SU-DHL-6 (cell line): Measurements from ENCODE around the gene ARHGEF4.

ENCODE experiments used
- H2AFZ ChIP-seq: fragments of 200-600 bp; sonication (generic); 2 replicates; pipeline ENCODE4 v1.6.1; 2014; ENCODE audit warnings: low read depth, mild to moderate bottlenecking, moderate library complexity, mixed read lengths, antibody characterized with exemption, low read length; ENCODE audit not compliant: severe bottlenecking
- H3F3A ChIP-seq: fragments of 200-600 bp; shearing (Covaris generic); 2 replicates; pipeline ENCODE4 v1.6.0; 2016; ENCODE audit warnings: antibody characterized with exemption, mild to moderate bottlenecking; ENCODE audit not compliant: insufficient read depth
- H3K27ac ChIP-seq: fragments of 200-600 bp; sonication (generic); 2 replicates; pipeline ENCODE4 v1.5.1; 2016; ENCODE audit warnings: low read depth, mild to moderate bottlenecking, low read length, moderate library complexity, mixed read lengths
- H3K27me3 ChIP-seq: fragments of 200-600 bp; sonication (generic), shearing (Covaris generic); 2 replicates; pipeline ENCODE4 v1.6.0; 2014; ENCODE audit warnings: mild to moderate bottlenecking, low read length
- H3K36me3 ChIP-seq: fragments of 200-600 bp; sonication (generic); 2 replicates; pipeline ENCODE4 v1.6.1; 2014; ENCODE audit warnings: mild to moderate bottlenecking, low read length, mixed read lengths
- H3K4me2 ChIP-seq: fragments of 300-600, 200-600 bp; shearing (Covaris generic), sonication (generic); 2 replicates; pipeline ENCODE4 v1.6.0; 2014; ENCODE audit warnings: low read length, low read depth, mild to moderate bottlenecking; ENCODE audit not compliant: poor library complexity, severe bottlenecking
- H3K4me3 ChIP-seq: fragments of 200-600 bp; sonication (generic); 2 replicates; pipeline ENCODE4 v1.5.1; 2014; ENCODE audit warnings: antibody characterized with exemption, low read length, mild to moderate bottlenecking, mixed read lengths; ENCODE audit not compliant: insufficient read depth, poor library complexity, severe bottlenecking
- H3K79me2 ChIP-seq: fragments of 200-600 bp; sonication (generic); 2 replicates; pipeline ENCODE4 v1.6.1; 2014; ENCODE audit warnings: mild to moderate bottlenecking, low read length, moderate library complexity; ENCODE audit not compliant: insufficient read depth
- H3K9ac ChIP-seq: fragments of 200-600 bp; sonication (generic); 2 replicates; pipeline ENCODE4 v1.7.0; 2014; ENCODE audit warnings: mild to moderate bottlenecking, low read length
- H3K9me2 ChIP-seq: fragments of 200-600 bp; sonication (generic); replicated peaks from 2 replicates; pipeline ENCODE4 v1.6.1; 2014; ENCODE audit warnings: low read length; ENCODE audit not compliant: insufficient read depth
- H3K9me3 ChIP-seq: fragments of 200-600 bp; sonication (generic); 2 replicates; pipeline ENCODE4 v1.6.1; 2014; ENCODE audit warnings: low read length, mixed read lengths; ENCODE audit not compliant: insufficient read depth
- H4K20me1 ChIP-seq: fragments of 200-600 bp; sonication (generic); 2 replicates; pipeline ENCODE4 v1.6.1; 2014; ENCODE audit warnings: low read depth, mild to moderate bottlenecking, antibody characterized with exemption, low read length, moderate library complexity, mixed read lengths
- EZH2phosphoT487 ChIP-seq: fragments of 200-600 bp; sonication (generic), shearing (Covaris generic); conservative IDR thresholded peaks from 2 replicates; pipeline ENCODE4 v1.6.1; 2018; ENCODE audit warnings: mild to moderate bottlenecking, antibody characterized with exemption, low read length, moderate library complexity, mixed read lengths
- TF ChIP-seq, protein P1 (sequence below): fragments of 200-600 bp; sonication (generic); IDR thresholded peaks from one replicate; pipeline ENCODE4 v1.5.1; 2017; ENCODE audit warnings: antibody characterized with exemption, mild to moderate bottlenecking, low read length, moderate library complexity; ENCODE audit not compliant: insufficient read depth, poor library complexity, severe bottlenecking

Gene ARHGEF4

DNA sequence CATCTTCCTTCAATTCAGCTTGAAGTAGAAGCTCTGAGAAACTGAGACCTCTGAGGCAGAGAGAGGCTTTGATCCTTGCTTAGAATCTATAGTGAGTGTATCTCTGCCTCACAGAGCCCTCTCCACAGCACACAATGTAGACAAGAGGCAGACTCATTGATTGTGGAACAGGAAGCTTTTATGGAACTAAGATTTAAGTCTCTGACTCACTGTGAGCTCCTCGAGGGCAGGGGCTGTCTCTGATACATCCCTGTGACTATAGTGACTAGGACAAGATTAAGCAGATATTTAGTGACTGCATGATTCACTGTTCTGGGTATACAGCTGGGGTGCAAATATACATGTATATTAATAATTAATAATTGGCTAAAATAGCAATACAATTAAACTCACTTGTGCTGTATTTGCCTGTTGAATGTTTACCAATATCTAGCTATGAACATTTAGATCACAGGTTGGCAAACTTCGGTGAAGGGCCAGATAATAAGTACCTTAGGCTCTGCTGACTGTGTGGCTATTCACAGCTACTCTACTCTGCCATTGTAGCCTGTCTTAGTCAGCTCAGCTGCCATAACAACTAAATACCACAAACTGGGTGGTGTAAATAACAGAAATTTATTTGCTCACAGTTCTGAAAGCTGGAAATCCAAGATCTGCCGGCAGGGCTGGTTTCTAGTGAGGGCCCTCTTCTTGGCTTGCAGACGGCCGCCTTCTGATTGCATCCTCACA is 54.4 kb downstream of the ARHGEF4 start:
- no peak overlapping the region for H3K9ac ChIP-seq
- 0 out of 2 replicates have a peak, but pooled peaks cover 3% of the 10 kb centered on the region for H3K27me3 ChIP-seq
- no peaks in the 10 kb centered on the region for H4K20me1 ChIP-seq
- H3K4me2 ChIP-seq: no peak overlapping the region
- H3K27ac ChIP-seq: no peak overlapping the region
- H2AFZ ChIP-seq: no peak overlapping the region
- H3K9me2 ChIP-seq: no peaks in the 10 kb centered on the region
- TF ChIP-seq EZH2phosphoT487: no peak
- TF ChIP-seq, protein P1, sequence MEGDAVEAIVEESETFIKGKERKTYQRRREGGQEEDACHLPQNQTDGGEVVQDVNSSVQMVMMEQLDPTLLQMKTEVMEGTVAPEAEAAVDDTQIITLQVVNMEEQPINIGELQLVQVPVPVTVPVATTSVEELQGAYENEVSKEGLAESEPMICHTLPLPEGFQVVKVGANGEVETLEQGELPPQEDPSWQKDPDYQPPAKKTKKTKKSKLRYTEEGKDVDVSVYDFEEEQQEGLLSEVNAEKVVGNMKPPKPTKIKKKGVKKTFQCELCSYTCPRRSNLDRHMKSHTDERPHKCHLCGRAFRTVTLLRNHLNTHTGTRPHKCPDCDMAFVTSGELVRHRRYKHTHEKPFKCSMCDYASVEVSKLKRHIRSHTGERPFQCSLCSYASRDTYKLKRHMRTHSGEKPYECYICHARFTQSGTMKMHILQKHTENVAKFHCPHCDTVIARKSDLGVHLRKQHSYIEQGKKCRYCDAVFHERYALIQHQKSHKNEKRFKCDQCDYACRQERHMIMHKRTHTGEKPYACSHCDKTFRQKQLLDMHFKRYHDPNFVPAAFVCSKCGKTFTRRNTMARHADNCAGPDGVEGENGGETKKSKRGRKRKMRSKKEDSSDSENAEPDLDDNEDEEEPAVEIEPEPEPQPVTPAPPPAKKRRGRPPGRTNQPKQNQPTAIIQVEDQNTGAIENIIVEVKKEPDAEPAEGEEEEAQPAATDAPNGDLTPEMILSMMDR: no peak
- no peak overlapping the region for H3K4me3 ChIP-seq
- H3K9me3 ChIP-seq: no peaks in the 10 kb centered on the region
- no peaks in the 10 kb centered on the region for H3K79me2 ChIP-seq
- no peaks in the 10 kb centered on the region for H3F3A ChIP-seq
- H3K36me3 ChIP-seq: no peaks in the 10 kb centered on the region

DNA sequence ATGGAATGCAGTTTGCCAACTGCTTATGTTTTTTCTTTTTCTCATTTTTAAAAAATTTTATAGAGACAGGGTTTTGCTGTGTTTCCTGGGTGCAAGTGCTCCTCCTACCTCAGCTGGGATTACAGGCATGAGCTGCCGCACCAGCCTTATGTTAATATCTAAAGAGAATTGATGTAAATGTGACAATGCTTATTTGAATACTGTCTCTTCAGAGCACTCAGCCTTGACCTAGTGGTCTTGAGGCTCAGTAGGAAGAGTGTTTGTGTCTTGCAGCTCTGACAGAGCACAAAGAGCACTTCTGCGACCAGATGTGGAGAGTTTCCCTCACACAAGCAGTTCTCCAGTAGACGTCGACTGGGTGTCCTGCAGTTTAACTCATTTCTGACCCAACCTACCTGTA is 55.3 kb downstream of the ARHGEF4 start:
- Histone ChIP-seq H3K9me3 (no peaks in the 10 kb centered on the region), H2AFZ (no peak overlapping the region), H3K9me2 (no peaks in the 10 kb centered on the region), H3K27me3 (0 out of 2 replicates have a peak, but pooled peaks cover 3% of the 10 kb centered on the region), H3K79me2 (no peaks in the 10 kb centered on the region), H3K36me3 (no peaks in the 10 kb centered on the region), H3K9ac (no peak overlapping the region), H3K4me2 (no peak overlapping the region), H4K20me1 (no peaks in the 10 kb centered on the region), H3K27ac (no peak overlapping the region), H3F3A (no peaks in the 10 kb centered on the region), H3K4me3 (no peak overlapping the region)
- TF ChIP-seq, protein P1: no peak
- TF ChIP-seq EZH2phosphoT487: no peak

GRCh38 chr2:130892793-130893785 is 56.4 kb downstream of the ARHGEF4 start:
- Histone ChIP-seq H4K20me1 (no peaks in the 10 kb centered on the region), H3F3A (no peaks in the 10 kb centered on the region), H3K9me3 (no peaks in the 10 kb centered on the region), H3K79me2 (no peaks in the 10 kb centered on the region), H3K9ac (no peak overlapping the region), H3K4me3 (no peak overlapping the region), H3K36me3 (no peaks in the 10 kb centered on the region), H3K4me2 (no peak overlapping the region), H2AFZ (no peak overlapping the region), H3K27me3 (0 out of 2 replicates have a peak, but pooled peaks cover 3% of the 10 kb centered on the region), H3K9me2 (no peaks in the 10 kb centered on the region), H3K27ac (no peak overlapping the region)
- no peak for TF ChIP-seq EZH2phosphoT487
- TF ChIP-seq, protein P1: no peak
